AG09319 (cell line): ENCODE data around the gene PTPRD.

Source experiments
- DNase-seq: peaks from one replicate; pipeline ENCODE4 v3.0.0-alpha.2; 2010; ENCODE audit warnings: low read depth; ENCODE audit errors: extremely low read depth
- TF ChIP-seq, protein P1 (sequence below): IDR thresholded peaks from 2 replicates; pipeline ENCODE4 v1.5.1; 2011; ENCODE audit warnings: low read depth, mild to moderate bottlenecking, inconsistent platforms, low read length, moderate library complexity

PTPRD gene

DNA sequence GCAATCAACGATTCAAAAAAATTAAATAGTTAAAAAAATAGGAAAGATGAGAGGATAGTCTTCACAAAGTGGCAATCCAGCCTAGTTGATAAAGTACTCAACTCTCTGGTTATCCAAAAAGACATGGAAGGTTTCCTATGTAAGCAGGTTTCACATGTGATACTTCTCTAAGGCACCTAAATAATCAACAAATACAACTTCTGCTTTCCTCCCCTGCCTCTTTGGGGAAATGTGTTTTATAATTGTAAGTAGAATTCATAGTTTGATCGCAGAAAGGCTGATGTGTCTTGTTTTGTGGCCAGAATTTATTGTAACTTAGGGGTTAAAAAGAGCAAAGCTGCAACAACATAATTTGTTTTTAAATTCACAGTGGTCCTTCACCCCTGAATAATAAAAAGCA, 1957.7 kb downstream of the PTPRD start:
- DNase-seq = no peak
- TF ChIP-seq, protein P1, sequence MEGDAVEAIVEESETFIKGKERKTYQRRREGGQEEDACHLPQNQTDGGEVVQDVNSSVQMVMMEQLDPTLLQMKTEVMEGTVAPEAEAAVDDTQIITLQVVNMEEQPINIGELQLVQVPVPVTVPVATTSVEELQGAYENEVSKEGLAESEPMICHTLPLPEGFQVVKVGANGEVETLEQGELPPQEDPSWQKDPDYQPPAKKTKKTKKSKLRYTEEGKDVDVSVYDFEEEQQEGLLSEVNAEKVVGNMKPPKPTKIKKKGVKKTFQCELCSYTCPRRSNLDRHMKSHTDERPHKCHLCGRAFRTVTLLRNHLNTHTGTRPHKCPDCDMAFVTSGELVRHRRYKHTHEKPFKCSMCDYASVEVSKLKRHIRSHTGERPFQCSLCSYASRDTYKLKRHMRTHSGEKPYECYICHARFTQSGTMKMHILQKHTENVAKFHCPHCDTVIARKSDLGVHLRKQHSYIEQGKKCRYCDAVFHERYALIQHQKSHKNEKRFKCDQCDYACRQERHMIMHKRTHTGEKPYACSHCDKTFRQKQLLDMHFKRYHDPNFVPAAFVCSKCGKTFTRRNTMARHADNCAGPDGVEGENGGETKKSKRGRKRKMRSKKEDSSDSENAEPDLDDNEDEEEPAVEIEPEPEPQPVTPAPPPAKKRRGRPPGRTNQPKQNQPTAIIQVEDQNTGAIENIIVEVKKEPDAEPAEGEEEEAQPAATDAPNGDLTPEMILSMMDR = no peak

DNA sequence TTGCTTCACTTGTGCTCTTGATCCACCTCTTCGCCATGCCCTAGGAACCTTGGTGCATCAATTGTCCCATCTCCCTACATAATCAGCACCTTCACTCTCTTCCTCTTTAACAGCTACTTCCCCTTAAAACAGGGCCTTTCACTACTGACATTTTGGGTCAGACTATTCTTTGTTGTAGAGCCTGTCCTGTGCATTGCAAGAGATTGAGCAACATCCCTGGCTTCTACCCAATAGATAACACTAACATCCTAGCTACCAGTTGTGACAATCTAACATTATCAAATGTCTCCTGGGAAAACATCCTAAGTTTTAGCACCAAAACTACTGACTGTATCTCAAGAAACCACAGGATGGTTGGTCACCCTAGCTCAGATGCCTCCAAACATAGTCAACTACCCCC, 1958.9 kb downstream of the PTPRD start:
- TF ChIP-seq, protein P1 = no peak
- no peak for DNase-seq

DNA sequence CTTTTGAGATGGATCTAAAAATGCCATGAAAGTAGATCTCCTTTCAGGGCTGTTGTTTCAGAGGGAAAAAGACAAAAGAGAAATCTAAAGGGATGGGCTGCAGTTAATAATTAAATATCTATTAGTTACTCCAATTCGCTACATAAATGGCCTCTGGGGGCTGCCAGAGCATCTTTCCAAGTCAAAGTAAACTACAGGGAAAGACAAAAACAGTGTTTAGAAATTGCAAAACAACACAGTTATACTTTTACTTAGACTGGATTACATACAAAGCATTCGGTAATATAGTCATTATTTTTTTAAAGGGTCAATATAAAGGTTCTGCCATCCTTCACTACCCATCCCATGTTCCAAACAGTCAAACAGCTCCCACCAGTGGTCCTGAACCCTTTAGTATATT, 1959.7 kb downstream of the PTPRD start:
- no peak for DNase-seq
- TF ChIP-seq, protein P1 = no peak

DNA sequence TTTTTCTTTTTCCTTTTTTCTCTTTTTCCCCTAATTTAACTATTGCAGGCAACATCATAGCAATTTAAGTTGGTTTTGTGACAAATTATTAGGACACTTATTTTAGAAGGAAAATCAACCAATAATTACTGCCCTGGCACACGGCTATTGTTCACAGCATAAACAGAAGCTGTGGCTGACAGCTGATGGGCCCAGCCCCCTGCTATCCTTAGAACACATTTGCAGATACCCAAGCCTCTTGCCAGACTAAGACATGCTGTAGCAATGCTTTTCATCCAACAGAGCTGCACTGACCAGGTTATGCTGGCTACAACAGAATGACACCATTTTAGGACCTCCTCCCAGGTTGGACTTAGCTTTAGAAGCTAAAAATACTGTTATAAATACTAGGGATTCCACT, 1960.5 kb downstream of the PTPRD start:
- no peak for DNase-seq
- TF ChIP-seq, protein P1 = no peak

DNA sequence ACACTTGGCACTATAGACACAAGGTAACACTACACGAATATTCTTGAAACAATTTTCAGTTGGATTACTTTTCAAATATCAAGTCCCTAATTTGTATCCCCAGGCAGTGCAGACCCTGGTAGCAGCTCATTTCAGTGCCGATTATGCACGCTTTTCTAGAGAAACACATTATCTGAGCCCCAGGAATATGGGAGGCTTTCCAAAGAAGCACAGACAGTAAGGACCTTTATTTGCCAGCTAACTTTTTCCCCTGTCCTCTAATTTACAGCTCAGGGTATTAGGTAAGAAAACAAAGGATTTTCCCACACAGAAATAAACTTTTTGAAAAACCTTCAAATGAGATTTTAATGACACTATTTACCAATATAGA, 1961.0 kb downstream of the PTPRD start:
- DNase-seq = no peak
- TF ChIP-seq, protein P1 = no peak

DNA sequence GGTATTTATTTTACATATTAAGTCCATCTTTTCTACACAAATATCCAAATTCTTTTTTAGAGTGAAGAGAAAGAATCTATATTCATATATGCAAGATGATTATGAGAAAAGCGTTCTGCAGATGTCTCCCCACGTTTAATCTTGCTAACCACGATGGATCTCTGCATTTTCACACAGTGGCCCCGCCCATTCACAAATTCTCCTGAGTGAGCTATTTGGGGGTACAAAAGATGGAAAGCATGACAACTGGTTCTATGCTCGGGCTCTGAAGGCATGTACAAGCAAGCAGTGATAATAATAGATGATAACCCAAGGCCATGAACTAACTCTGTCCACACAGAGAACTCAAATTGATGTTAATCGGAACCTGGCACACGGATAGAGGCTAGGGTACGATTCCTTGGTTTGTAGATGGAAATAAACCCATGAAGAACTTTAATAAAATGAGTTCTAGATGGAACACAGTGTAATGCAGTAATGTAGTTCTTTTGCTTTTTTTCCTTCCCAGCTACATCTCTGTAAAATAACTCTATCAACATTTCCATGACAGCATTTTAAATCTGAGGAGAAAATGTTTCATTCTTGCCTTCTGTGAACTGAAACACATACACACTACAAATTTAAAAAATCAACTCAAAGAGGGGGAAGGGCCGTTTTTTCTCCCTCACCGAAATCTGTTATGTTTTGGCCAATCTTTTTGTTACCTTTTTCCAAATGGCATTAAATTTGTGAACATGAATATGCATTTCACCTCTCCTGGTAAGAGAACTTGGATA, 1961.5 kb downstream of the PTPRD start:
- DNase-seq = no peak
- TF ChIP-seq, protein P1 = no peak

DNA sequence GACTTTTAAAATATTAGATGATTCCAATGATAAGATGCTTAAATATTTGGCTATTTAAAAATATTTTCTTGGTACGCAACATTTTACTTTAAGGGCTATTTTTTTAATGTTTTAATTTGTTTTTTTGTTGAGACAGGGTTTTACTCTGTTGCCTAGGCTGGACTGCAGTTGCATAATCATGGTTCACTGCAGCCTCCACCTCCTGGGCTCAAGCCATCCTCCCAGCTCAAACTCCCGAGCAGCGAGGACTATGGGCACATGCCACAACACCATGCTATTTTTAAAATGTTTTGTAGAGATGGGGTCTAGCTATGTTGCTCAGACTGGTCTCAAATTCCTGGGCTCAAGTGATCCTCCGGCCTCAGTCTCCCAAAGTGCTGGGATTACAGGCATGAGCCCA, 1963.0 kb downstream of the PTPRD start:
- DNase-seq = no peak
- TF ChIP-seq, protein P1 = no peak
